Astrocyte (in vitro differentiated cells and primary cell): ENCODE measurements around the gene OSBPL2. TPM values are rescaled to one million over a fixed set of nuclear protein-coding genes. Genes with fewer than 3 reads are reported as not detected.

Source experiments
- DNase-seq: peaks from one replicate; pipeline ENCODE4 v3.0.0-alpha.2; 2010; ENCODE audit warnings: low read depth
- FAIRE-seq: peaks from 2 replicates; lab custom pipeline; 2011; peaks lifted over from hg19 to GRCh38; lab: Jason Lieb, UNC
- H2AFZ ChIP-seq: 2 replicates; pipeline ENCODE4 v1.6.0; 2012; ENCODE audit warnings: low read depth, low read length, inconsistent platforms
- H3K27ac ChIP-seq: 2 replicates; pipeline ENCODE4 v1.5.1; 2011; ENCODE audit warnings: low read depth, low read length, inconsistent platforms
- H3K27me3 ChIP-seq: 2 replicates; pipeline ENCODE4 v1.6.0; 2011; ENCODE audit warnings: low read length, inconsistent platforms; ENCODE audit not compliant: insufficient read depth
- H3K36me3 ChIP-seq: 2 replicates; pipeline ENCODE4 v1.5.1; 2011; ENCODE audit warnings: low read length, inconsistent platforms; ENCODE audit not compliant: insufficient read depth
- H3K4me1 ChIP-seq: 2 replicates; pipeline ENCODE4 v1.5.1; 2011; ENCODE audit warnings: low read length, inconsistent platforms; ENCODE audit not compliant: insufficient read depth
- H3K4me2 ChIP-seq: 2 replicates; pipeline ENCODE4 v1.6.0; 2012; ENCODE audit warnings: low read length, inconsistent platforms
- H3K4me3 ChIP-seq: 2 replicates; pipeline ENCODE4 v1.5.1; 2011; ENCODE audit warnings: low read depth, mild to moderate bottlenecking, low read length, inconsistent platforms; ENCODE audit not compliant: insufficient read depth
- H3K79me2 ChIP-seq: 2 replicates; pipeline ENCODE4 v1.6.0; 2012; ENCODE audit warnings: mild to moderate bottlenecking, low read length, inconsistent platforms; ENCODE audit not compliant: insufficient read depth
- H3K9ac ChIP-seq: 2 replicates; pipeline ENCODE4 v1.6.0; 2012; ENCODE audit warnings: mild to moderate bottlenecking, low read length, inconsistent platforms
- H3K9me3 ChIP-seq: 2 replicates; pipeline ENCODE4 v1.5.1; 2012; ENCODE audit warnings: low read depth, mild to moderate bottlenecking, low read length, inconsistent platforms; ENCODE audit not compliant: insufficient read depth
- H4K20me1 ChIP-seq: 2 replicates; pipeline ENCODE4 v1.6.0; 2012; ENCODE audit warnings: low read length, inconsistent platforms; ENCODE audit not compliant: insufficient read depth
- H3K27ac Mint-ChIP-seq: one replicate; pipeline ENCODE4 v1.8.0; 2021; ENCODE audit warnings: mild to moderate bottlenecking, mixed read lengths; ENCODE audit not compliant: unreplicated experiment
- H3K27me3 Mint-ChIP-seq: one replicate; pipeline ENCODE4 v1.8.0; 2021; ENCODE audit warnings: low read depth, mixed read lengths; ENCODE audit not compliant: unreplicated experiment
- H3K36me3 Mint-ChIP-seq: one replicate; pipeline ENCODE4 v1.8.0; 2021; ENCODE audit warnings: low read depth, mixed read lengths; ENCODE audit not compliant: unreplicated experiment
- H3K4me1 Mint-ChIP-seq: one replicate; pipeline ENCODE4 v1.8.0; 2021; ENCODE audit warnings: low read depth, mixed read lengths; ENCODE audit not compliant: unreplicated experiment
- H3K4me3 Mint-ChIP-seq: one replicate; pipeline ENCODE4 v1.8.0; 2021; ENCODE audit warnings: mild to moderate bottlenecking, moderate library complexity, mixed read lengths; ENCODE audit not compliant: unreplicated experiment
- H3K9me3 Mint-ChIP-seq: one replicate; pipeline ENCODE4 v1.8.0; 2021; ENCODE audit warnings: mild to moderate bottlenecking, mixed read lengths; ENCODE audit not compliant: unreplicated experiment
- CTCF ChIP-seq: IDR thresholded peaks from 2 replicates; pipeline ENCODE4 v1.5.1; 2011; ENCODE audit warnings: low read depth, mild to moderate bottlenecking, inconsistent platforms, low read length, moderate library complexity; ENCODE audit not compliant: insufficient read depth
- EZH2 ChIP-seq: IDR thresholded peaks from 2 replicates; pipeline ENCODE4 v1.6.1; 2012; ENCODE audit warnings: mild to moderate bottlenecking, low read length, inconsistent platforms; ENCODE audit not compliant: insufficient read depth
- total RNA-seq: library from RNA; stranded (reverse); gene quantifications from 2 replicates; pipeline ENCODE4 v1.2.1, GENCODE V29; 2021

Gene OSBPL2
- total RNA-seq, 1 donor from 2014 or later, result 60.3 TPM

DNA sequence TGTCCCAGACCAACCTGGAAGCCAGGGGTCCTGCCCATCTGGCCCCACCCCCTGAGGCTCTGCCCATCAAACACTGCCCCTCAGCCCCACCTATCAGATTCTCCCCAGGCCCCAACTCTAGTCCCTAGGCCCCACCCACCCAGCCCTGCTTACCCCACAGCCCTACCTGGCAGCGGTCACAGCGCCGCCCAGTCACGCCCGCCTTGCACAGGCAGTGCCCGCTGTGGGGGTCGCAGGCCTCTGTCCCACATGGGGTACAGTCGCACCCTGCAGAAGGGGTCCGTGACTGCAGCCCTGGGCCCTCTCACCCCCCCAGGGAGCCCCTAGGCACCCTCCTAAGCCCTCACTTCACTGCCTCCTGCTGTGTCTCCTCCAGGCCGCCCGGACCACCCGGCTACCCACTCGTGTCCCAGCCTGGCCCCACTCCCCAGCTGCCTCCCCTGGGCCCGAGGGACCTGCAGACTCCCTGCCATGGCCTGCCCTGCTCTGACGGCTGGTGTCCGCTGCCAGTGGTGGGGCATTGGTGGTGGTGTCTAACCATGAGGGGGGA lies 84.2 kb downstream of the OSBPL2 start:
- H3K79me2 ChIP-seq, result no peaks in the 10 kb centered on the region
- TF ChIP-seq CTCF (no peak), EZH2 (no peak)
- no peak overlapping the region for H3K27ac Mint-ChIP-seq
- peaks cover 12% of the 10 kb centered on the region for H3K36me3 Mint-ChIP-seq
- H3K4me1 ChIP-seq, result no peaks in the 10 kb centered on the region
- no peaks in the 10 kb centered on the region for H3K27me3 ChIP-seq
- H3K36me3 ChIP-seq, result no peaks in the 10 kb centered on the region
- H3K27ac ChIP-seq, result no peak overlapping the region
- DNase-seq (no peak), FAIRE-seq (no peak)
- no peaks in the 10 kb centered on the region for H3K9me3 ChIP-seq
- H4K20me1 ChIP-seq, result no peaks in the 10 kb centered on the region
- no peak overlapping the region for H3K4me3 Mint-ChIP-seq
- no peaks in the 10 kb centered on the region for H3K4me1 Mint-ChIP-seq
- H3K9ac ChIP-seq, result no peak overlapping the region
- no peaks in the 10 kb centered on the region for H3K9me3 Mint-ChIP-seq
- H2AFZ ChIP-seq, result no peak overlapping the region
- no peak overlapping the region for H3K4me3 ChIP-seq
- H3K27me3 Mint-ChIP-seq, result no peaks in the 10 kb centered on the region
- H3K4me2 ChIP-seq, result no peak overlapping the region

DNA sequence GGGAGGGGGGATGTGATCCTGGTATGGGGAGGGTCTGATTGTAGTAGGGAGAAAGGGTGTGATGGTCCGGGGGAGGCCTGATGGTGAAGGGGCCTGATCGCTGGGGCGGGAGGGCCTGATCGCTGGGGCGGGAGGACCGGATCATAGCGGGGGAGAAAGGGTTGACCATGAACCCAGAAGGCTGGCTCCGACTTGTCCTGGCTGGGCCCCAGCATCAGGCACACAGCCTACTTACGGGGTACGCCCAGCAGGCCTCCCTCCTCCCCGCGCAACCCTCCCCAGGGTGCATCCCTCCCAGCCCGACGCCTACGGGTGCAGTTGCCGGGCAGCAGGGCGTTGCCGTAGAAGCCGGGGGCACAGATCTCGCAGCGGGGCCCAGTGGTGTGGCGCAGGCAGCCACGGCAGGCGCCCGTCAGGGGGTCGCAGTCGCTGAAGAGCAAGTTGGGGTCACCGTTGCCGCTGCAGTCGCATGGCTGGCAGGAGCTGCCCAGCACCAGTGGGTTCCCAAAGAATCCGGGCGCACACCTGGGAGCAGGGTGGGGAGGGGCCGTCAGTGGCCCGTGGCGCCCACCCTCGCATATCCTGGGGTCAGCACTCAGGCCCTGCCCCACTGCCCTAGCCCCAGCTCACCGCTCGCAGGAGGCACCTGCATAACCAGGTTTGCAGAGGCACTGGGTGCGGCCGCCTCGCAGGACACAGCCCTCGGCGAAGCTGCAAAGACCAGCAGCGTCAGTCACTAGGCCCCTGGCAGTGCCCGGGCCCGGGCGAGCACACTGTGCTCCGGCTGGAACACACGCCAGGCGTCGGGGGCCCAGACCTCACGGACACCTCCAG lies 85.0 kb downstream of the OSBPL2 start:
- Histone ChIP-seq H3K27me3 (no peaks in the 10 kb centered on the region), H2AFZ (no peak overlapping the region), H3K36me3 (no peaks in the 10 kb centered on the region), H3K4me2 (no peak overlapping the region), H3K4me1 (no peaks in the 10 kb centered on the region), H3K79me2 (no peaks in the 10 kb centered on the region), H3K4me3 (no peak overlapping the region), H3K27ac (no peak overlapping the region), H3K9me3 (no peaks in the 10 kb centered on the region), H4K20me1 (no peaks in the 10 kb centered on the region), H3K9ac (no peak overlapping the region)
- no peaks in the 10 kb centered on the region for H3K27me3 Mint-ChIP-seq
- no peaks in the 10 kb centered on the region for H3K9me3 Mint-ChIP-seq
- H3K4me3 Mint-ChIP-seq, result no peak overlapping the region
- no peak for FAIRE-seq
- peaks cover 12% of the 10 kb centered on the region for H3K36me3 Mint-ChIP-seq
- TF ChIP-seq CTCF (no peak), EZH2 (no peak)
- H3K4me1 Mint-ChIP-seq, result no peaks in the 10 kb centered on the region
- DNase-seq, result no peak
- no peak overlapping the region for H3K27ac Mint-ChIP-seq
